ENCODE results near the gene EFCAB5.

The EFCAB5 gene

GRCh38 chr17:30000001-30000754, 58.7 kb downstream of the EFCAB5 start:
- Histone ChIP-seq H2AFZ (ENCODE audit: low read depth, low read length) (no peak overlapping the region), H4K20me1 (ENCODE audit: insufficient read depth, low read length) (no peaks in the 10 kb centered on the region), H3K4me2 (ENCODE audit: insufficient read depth, low read length) (no peak overlapping the region), H3K9ac (ENCODE audit: low read depth, low read length) (no peak overlapping the region), H3K4me3 (ENCODE audit: low read depth in 1 of 2, low read length in 2 of 2) (no peak overlapping the region), H3K27me3 (ENCODE audit: insufficient read depth, low read length, poor library complexity) (no peaks in the 10 kb centered on the region), H3K4me1 (ENCODE audit: insufficient read depth, low read length) (no peaks in the 10 kb centered on the region), H3K27ac (ENCODE audit: low read length) (no peak overlapping the region), H3K79me2 (ENCODE audit: insufficient read depth, low read length) (no peaks in the 10 kb centered on the region), H3K36me3 (ENCODE audit: insufficient read depth, low read length) (no peaks in the 10 kb centered on the region), H3K9me3 (ENCODE audit: insufficient read depth, low read length, severe bottlenecking) (no peaks in the 10 kb centered on the region)
- DNase-seq (no peak), ATAC-seq (ENCODE audit: insufficient read depth, low read depth) (no peak)
- TF ChIP-seq, protein P1, sequence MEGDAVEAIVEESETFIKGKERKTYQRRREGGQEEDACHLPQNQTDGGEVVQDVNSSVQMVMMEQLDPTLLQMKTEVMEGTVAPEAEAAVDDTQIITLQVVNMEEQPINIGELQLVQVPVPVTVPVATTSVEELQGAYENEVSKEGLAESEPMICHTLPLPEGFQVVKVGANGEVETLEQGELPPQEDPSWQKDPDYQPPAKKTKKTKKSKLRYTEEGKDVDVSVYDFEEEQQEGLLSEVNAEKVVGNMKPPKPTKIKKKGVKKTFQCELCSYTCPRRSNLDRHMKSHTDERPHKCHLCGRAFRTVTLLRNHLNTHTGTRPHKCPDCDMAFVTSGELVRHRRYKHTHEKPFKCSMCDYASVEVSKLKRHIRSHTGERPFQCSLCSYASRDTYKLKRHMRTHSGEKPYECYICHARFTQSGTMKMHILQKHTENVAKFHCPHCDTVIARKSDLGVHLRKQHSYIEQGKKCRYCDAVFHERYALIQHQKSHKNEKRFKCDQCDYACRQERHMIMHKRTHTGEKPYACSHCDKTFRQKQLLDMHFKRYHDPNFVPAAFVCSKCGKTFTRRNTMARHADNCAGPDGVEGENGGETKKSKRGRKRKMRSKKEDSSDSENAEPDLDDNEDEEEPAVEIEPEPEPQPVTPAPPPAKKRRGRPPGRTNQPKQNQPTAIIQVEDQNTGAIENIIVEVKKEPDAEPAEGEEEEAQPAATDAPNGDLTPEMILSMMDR (IDR thresholded peaks at IDR 0.05; ENCODE audit: borderline replicate concordance, extremely low read depth, low read length, poor library complexity, severe bottlenecking), result no peak
- TF ChIP-seq EZH2 (IDR thresholded peaks at IDR 0.05; ENCODE audit: borderline replicate concordance, low read depth, low read length, severe bottlenecking), result no peak

DNA sequence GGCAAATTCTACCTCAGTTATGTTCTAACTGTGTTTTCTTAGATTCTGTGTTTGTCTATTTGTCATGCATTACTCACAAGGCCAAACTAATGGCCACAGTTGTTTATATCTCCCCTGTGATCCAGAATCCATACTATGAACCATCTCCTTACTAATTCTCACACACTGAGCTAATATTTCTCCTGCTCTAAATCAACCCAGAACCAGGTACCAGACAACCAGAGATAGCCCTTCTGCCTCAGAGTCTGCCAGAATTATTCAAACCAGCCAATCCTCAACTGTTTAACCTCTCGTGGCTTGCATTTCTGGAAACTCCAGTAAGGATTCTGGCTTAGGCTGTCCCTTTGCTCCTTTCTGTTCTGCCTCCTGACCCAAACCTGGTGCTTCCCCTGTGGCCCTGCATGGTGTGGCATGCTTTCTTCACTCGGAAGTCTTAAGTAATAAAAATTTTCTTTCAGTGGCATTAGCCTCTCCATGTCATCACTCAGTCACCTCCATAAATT, 59.4 kb downstream of the EFCAB5 start:
- H3K9me3 ChIP-seq (ENCODE audit: insufficient read depth, low read length, severe bottlenecking), result no peaks in the 10 kb centered on the region
- no peak overlapping the region for H3K9ac ChIP-seq (ENCODE audit: low read depth, low read length)
- no peak for ATAC-seq (ENCODE audit: insufficient read depth, low read depth)
- no peaks in the 10 kb centered on the region for H3K79me2 ChIP-seq (ENCODE audit: insufficient read depth, low read length)
- no peaks in the 10 kb centered on the region for H3K36me3 ChIP-seq (ENCODE audit: insufficient read depth, low read length)
- DNase-seq, result no peak
- H3K4me3 ChIP-seq (ENCODE audit: low read depth in 1 of 2, low read length in 2 of 2), result no peak overlapping the region
- H3K4me2 ChIP-seq (ENCODE audit: insufficient read depth, low read length), result no peak overlapping the region
- no peak overlapping the region for H3K27ac ChIP-seq (ENCODE audit: low read length)
- H3K27me3 ChIP-seq (ENCODE audit: insufficient read depth, low read length, poor library complexity), result no peaks in the 10 kb centered on the region
- TF ChIP-seq EZH2 (IDR thresholded peaks at IDR 0.05; ENCODE audit: borderline replicate concordance, low read depth, low read length, severe bottlenecking), result no peak
- TF ChIP-seq, protein P1 (IDR thresholded peaks at IDR 0.05; ENCODE audit: borderline replicate concordance, extremely low read depth, low read length, poor library complexity, severe bottlenecking), result no peak
- H3K4me1 ChIP-seq (ENCODE audit: insufficient read depth, low read length), result no peaks in the 10 kb centered on the region
- no peaks in the 10 kb centered on the region for H4K20me1 ChIP-seq (ENCODE audit: insufficient read depth, low read length)
- H2AFZ ChIP-seq (ENCODE audit: low read depth, low read length), result no peak overlapping the region

GRCh38 chr17:30002088-30002487, 60.7 kb downstream of the EFCAB5 start:
- H3K4me1 ChIP-seq (ENCODE audit: insufficient read depth, low read length), result no peaks in the 10 kb centered on the region
- TF ChIP-seq, protein P1 (IDR thresholded peaks at IDR 0.05; ENCODE audit: borderline replicate concordance, extremely low read depth, low read length, poor library complexity, severe bottlenecking), result no peak
- TF ChIP-seq EZH2 (IDR thresholded peaks at IDR 0.05; ENCODE audit: borderline replicate concordance, low read depth, low read length, severe bottlenecking), result no peak
- H3K27me3 ChIP-seq (ENCODE audit: insufficient read depth, low read length, poor library complexity), result no peaks in the 10 kb centered on the region
- no peak overlapping the region for H3K27ac ChIP-seq (ENCODE audit: low read length)
- ATAC-seq (ENCODE audit: insufficient read depth, low read depth) (no peak), DNase-seq (no peak)
- H3K4me2 ChIP-seq (ENCODE audit: insufficient read depth, low read length), result no peak overlapping the region
- no peaks in the 10 kb centered on the region for H4K20me1 ChIP-seq (ENCODE audit: insufficient read depth, low read length)
- no peak overlapping the region for H2AFZ ChIP-seq (ENCODE audit: low read depth, low read length)
- no peaks in the 10 kb centered on the region for H3K36me3 ChIP-seq (ENCODE audit: insufficient read depth, low read length)
- no peaks in the 10 kb centered on the region for H3K79me2 ChIP-seq (ENCODE audit: insufficient read depth, low read length)
- no peak overlapping the region for H3K9ac ChIP-seq (ENCODE audit: low read depth, low read length)
- no peak overlapping the region for H3K4me3 ChIP-seq (ENCODE audit: low read depth in 1 of 2, low read length in 2 of 2)
- no peaks in the 10 kb centered on the region for H3K9me3 ChIP-seq (ENCODE audit: insufficient read depth, low read length, severe bottlenecking)

Data from DND-41 (cell line).